GM21786 (cell line): ENCODE data around the gene SLC35F5.
"Not testable (repeated sequence)": the region's sequence is repeated elsewhere in the genome, so short reads cannot be mapped to it uniquely, and the experiment has no call there.

Experiments
- ATAC-seq: cut with Tn5 transposase; IDR thresholded peaks from one replicate; pipeline ENCODE4 v1.9.1; 2021; ENCODE audit not compliant: unreplicated experiment

The SLC35F5 gene

GRCh38 chr2:113757138-113757657 is 756 bp upstream of the SLC35F5 start:
- no peak for ATAC-seq

- ATAC-seq = peak; percentile 32
These were observed 547 bp downstream of the SLC35F5 start for GRCh38 chr2:113755835-113756354.

- no peak for ATAC-seq
These were observed 1.2 kb downstream of the SLC35F5 start for GRCh38 chr2:113755035-113755834.

- ATAC-seq = no peak
These were observed 2.3 kb downstream of the SLC35F5 start for GRCh38 chr2:113754160-113754559.

GRCh38 chr2:113750385-113750784 is 6.1 kb downstream of the SLC35F5 start:
- no peak for ATAC-seq

GRCh38 chr2:113741091-113741490 is 15.4 kb downstream of the SLC35F5 start:
- ATAC-seq = no peak

GRCh38 chr2:113739849-113740248 is 16.6 kb downstream of the SLC35F5 start:
- ATAC-seq = no peak

- ATAC-seq = peak; percentile 95
These were observed 22.3 kb downstream of the SLC35F5 start for GRCh38 chr2:113734185-113734584.

- ATAC-seq = no peak
These were observed 32.4 kb downstream of the SLC35F5 start for GRCh38 chr2:113724010-113724409.

- no peak for ATAC-seq
These were observed 33.0 kb downstream of the SLC35F5 start for GRCh38 chr2:113723411-113723810.

- ATAC-seq = no peak
These were observed 36.3 kb downstream of the SLC35F5 start for GRCh38 chr2:113720167-113720566.

- ATAC-seq = no peak
These were observed 40.2 kb downstream of the SLC35F5 start for GRCh38 chr2:113716291-113716690.

GRCh38 chr2:113712941-113713340 is 43.5 kb downstream of the SLC35F5 start:
- no peak for ATAC-seq

GRCh38 chr2:113711851-113712250 is 44.6 kb downstream of the SLC35F5 start:
- no peak for ATAC-seq

- ATAC-seq = no peak
These were observed 47.4 kb downstream of the SLC35F5 start for GRCh38 chr2:113709022-113709421.

GRCh38 chr2:113707106-113707505 is 49.3 kb downstream of the SLC35F5 start:
- no peak for ATAC-seq

- no peak for ATAC-seq
These were observed 50.4 kb downstream of the SLC35F5 start for GRCh38 chr2:113705982-113706523.

- not testable (repeated sequence) for ATAC-seq
These were observed 52.0 kb downstream of the SLC35F5 start for GRCh38 chr2:113704300-113704993.

GRCh38 chr2:113703386-113704299 is 52.8 kb downstream of the SLC35F5 start:
- no peak for ATAC-seq

GRCh38 chr2:113700186-113700841 is 56.1 kb downstream of the SLC35F5 start:
- peak; percentile 87 for ATAC-seq
